Raji (cell line): ENCODE data around the gene SYNGAP1.

Experiments used
- POLR2A ChIP-seq: IDR thresholded peaks from 2 replicates; pipeline ENCODE4 v1.6.1; 2011; ENCODE audit warnings: low read depth, low read length, control low read depth; ENCODE audit not compliant: insufficient read depth

The SYNGAP1 gene

GRCh38 chr6:33428224-33428965 lies 8.5 kb downstream of the SYNGAP1 start:
- peak; percentile 56 for TF ChIP-seq POLR2A

- TF ChIP-seq POLR2A, result 0 out of 2 replicates have a peak, but pooled peaks have one; percentile 32
Observed at GRCh38 chr6:33428966-33429749, 9.3 kb downstream of the SYNGAP1 start.

- no peak; the same call in 1 of the 2 replicates for TF ChIP-seq POLR2A
Observed at GRCh38 chr6:33429750-33430052, 9.8 kb downstream of the SYNGAP1 start.

- peak; percentile 23; the same call in 1 of the 2 replicates for TF ChIP-seq POLR2A
Observed at GRCh38 chr6:33430334-33430733, 10.5 kb downstream of the SYNGAP1 start.

GRCh38 chr6:33430991-33431879 lies 11.4 kb downstream of the SYNGAP1 start:
- peak; percentile 43 for TF ChIP-seq POLR2A

GRCh38 chr6:33431880-33432541 lies 12.1 kb downstream of the SYNGAP1 start:
- 0 out of 2 replicates have a peak, but pooled peaks have one; percentile 26 for TF ChIP-seq POLR2A

GRCh38 chr6:33432546-33432945 lies 12.7 kb downstream of the SYNGAP1 start:
- no peak for TF ChIP-seq POLR2A

GRCh38 chr6:33433001-33433543 lies 13.2 kb downstream of the SYNGAP1 start:
- TF ChIP-seq POLR2A, result no peak

GRCh38 chr6:33433544-33434191 lies 13.8 kb downstream of the SYNGAP1 start:
- no peak for TF ChIP-seq POLR2A

GRCh38 chr6:33434961-33435360 lies 15.1 kb downstream of the SYNGAP1 start:
- TF ChIP-seq POLR2A, result no peak

GRCh38 chr6:33437666-33438065 lies 17.8 kb downstream of the SYNGAP1 start:
- TF ChIP-seq POLR2A, result no peak

- TF ChIP-seq POLR2A, result no peak
Observed at GRCh38 chr6:33438978-33439594, 19.2 kb downstream of the SYNGAP1 start.

- no peak for TF ChIP-seq POLR2A
Observed at GRCh38 chr6:33439956-33440648, 20.2 kb downstream of the SYNGAP1 start.
